ENCODE data around the gene DEGS1. TPM values are rescaled to one million over a fixed set of nuclear protein-coding genes. Genes with fewer than 3 reads are reported as not detected.
"Not testable (repeated sequence)": the region's sequence is repeated elsewhere in the genome, so short reads cannot be mapped to it uniquely, and the experiment has no call there.

Gene DEGS1
- total RNA-seq, 3 donors from 2014 or later, result 10.7 to 56.3 (median 22.7) TPM

DNA sequence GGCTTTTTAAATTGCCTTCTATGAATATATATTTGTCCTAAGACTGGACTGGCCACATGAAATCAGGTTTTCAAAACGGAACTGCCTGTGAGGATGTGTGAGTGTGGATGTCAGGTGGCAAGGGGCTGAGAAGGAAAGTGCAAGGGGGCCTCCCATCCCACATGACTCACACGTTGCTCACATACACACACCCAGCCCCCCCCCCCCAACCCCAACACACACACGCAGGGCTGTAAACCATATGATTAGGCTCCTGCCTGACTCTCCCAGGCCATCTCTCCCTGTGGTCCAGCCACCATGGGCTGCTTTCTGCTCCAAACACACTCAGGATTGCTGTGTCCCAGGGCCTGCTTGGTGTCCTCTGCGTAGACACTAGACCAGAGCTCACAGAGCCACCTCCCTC lies 22.4 kb downstream of the DEGS1 start:
- ATAC-seq, result peak; percentile 68
- Histone ChIP-seq H3K9me3 (no peaks in the 10 kb centered on the region), H3K36me3 (ENCODE audit: low read depth) (no peaks in the 10 kb centered on the region), H3K4me3 (no peak overlapping the region), H3K4me1 (ENCODE audit: low read depth) (peaks cover 5% of the 10 kb centered on the region)
- DNase-seq, result peak in 2 of 3 donors; percentile 20 to 31
- TF ChIP-seq, protein P1, sequence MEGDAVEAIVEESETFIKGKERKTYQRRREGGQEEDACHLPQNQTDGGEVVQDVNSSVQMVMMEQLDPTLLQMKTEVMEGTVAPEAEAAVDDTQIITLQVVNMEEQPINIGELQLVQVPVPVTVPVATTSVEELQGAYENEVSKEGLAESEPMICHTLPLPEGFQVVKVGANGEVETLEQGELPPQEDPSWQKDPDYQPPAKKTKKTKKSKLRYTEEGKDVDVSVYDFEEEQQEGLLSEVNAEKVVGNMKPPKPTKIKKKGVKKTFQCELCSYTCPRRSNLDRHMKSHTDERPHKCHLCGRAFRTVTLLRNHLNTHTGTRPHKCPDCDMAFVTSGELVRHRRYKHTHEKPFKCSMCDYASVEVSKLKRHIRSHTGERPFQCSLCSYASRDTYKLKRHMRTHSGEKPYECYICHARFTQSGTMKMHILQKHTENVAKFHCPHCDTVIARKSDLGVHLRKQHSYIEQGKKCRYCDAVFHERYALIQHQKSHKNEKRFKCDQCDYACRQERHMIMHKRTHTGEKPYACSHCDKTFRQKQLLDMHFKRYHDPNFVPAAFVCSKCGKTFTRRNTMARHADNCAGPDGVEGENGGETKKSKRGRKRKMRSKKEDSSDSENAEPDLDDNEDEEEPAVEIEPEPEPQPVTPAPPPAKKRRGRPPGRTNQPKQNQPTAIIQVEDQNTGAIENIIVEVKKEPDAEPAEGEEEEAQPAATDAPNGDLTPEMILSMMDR (IDR thresholded peaks at IDR 0.05), result no peak
- intact Hi-C loops (cut with DNase I, micrococcal nuclease), result no loop called here

DNA sequence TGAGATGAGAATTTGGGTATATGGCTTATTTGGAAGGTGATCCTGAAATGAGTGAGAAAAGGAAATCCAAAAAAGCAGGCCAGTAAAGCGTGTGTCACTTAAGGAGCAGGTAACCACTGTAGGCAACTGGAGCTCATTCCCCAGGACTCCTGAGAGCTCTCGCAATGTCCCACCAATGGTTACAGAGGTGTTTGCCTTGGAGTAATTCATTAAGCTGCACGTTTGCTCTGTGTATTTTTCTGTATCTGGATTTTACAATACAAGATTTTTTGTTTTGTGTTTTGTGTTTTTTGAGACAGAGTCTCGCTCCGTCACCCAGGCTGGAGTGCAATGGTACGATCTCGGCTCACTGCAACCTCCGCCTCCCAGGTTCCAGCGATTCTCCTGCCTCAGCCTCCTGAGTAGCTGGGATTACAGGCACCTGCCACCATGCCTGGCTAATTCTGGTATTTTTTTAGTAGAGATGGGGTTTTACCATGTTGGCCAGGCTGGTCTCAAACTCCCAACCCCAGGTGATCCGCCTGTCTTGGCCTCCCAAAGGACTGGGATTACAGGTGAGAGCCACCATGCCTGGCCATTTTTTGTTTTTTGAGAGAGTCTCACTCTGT lies 23.0 kb downstream of the DEGS1 start:
- ATAC-seq, result peak; percentile 47
- intact Hi-C loops (cut with DNase I, micrococcal nuclease); H3K9me3 ChIP-seq; H3K36me3 ChIP-seq (ENCODE audit: low read depth); H3K4me3 ChIP-seq; DNase-seq; H3K4me1 ChIP-seq (ENCODE audit: low read depth): not testable (repeated sequence)

DNA sequence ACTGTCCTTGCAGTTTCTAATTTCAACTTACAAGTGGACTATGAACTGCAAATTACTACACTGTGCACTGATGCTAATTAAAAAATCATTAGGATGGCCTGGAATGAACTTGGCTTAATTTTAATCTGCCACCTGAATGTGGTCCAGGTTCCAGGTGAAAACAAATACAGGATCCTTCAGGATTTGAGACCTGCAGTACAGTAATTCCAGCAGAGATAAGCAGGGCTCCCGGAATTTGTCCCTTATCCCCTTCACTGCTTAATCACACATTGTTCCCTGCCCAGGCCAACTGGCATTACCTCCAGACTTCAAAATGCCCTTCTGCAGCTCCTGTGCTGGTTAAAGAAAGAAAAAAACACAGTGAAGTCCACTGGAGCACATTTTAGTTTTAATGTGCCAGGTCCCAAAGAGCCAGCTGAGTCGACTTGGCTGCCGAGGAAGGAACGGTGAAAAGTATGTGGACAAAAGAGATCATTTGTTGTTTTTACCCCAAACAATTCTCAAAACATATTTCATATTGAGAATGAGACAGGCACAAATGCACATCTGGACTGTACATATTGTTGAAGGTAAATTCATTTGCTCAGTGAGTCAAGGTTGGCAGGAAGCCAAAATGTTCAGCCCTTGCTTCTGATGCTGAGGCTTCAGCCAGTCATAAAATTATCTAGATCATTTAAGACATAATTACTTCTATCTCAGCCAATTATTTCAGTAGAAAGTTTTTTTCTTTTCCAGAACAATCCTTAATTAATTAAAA lies 28.3 kb downstream of the DEGS1 start:
- Histone ChIP-seq H3K4me1 (ENCODE audit: low read depth) (peaks cover 7% of the 10 kb centered on the region), H3K4me3 (no peak overlapping the region), H3K9me3 (no peaks in the 10 kb centered on the region), H3K36me3 (ENCODE audit: low read depth) (no peaks in the 10 kb centered on the region)
- peak; percentile 59 for ATAC-seq
- intact Hi-C loops (cut with DNase I, micrococcal nuclease), result no loop called here
- TF ChIP-seq, protein P1 (IDR thresholded peaks at IDR 0.05), result no peak
- peak in 1 of 3 donors; percentile 73 for DNase-seq

DNA sequence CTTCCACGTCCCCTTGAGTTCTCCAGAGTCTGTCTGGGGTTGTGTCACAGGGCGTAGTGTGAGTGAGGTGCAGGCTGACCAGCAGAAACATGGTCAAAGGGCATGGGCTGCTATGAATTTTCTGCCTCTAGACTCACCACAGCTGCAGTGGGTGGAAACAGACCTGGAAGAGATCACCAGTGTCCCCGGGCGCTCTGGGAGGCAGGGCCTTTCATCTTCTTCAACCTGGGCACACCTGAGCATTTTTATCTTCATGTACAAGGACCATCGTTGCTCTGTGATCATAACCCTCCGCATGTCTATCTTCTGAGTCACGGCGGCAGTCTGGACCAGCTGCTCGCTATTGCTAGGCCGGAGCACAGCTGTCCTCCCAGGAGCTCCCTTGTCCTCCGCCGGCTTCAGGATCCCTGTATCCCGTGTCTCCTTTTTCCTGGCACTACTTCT lies 29.6 kb downstream of the DEGS1 start:
- intact Hi-C loops (cut with DNase I, micrococcal nuclease), result no loop called here
- DNase-seq, result no peak
- peak; percentile 64 for ATAC-seq
- Histone ChIP-seq H3K4me1 (ENCODE audit: low read depth) (peaks cover 7% of the 10 kb centered on the region), H3K9me3 (no peaks in the 10 kb centered on the region), H3K4me3 (no peak overlapping the region), H3K36me3 (ENCODE audit: low read depth) (no peaks in the 10 kb centered on the region)
- TF ChIP-seq, protein P1 (IDR thresholded peaks at IDR 0.05), result no peak

DNA sequence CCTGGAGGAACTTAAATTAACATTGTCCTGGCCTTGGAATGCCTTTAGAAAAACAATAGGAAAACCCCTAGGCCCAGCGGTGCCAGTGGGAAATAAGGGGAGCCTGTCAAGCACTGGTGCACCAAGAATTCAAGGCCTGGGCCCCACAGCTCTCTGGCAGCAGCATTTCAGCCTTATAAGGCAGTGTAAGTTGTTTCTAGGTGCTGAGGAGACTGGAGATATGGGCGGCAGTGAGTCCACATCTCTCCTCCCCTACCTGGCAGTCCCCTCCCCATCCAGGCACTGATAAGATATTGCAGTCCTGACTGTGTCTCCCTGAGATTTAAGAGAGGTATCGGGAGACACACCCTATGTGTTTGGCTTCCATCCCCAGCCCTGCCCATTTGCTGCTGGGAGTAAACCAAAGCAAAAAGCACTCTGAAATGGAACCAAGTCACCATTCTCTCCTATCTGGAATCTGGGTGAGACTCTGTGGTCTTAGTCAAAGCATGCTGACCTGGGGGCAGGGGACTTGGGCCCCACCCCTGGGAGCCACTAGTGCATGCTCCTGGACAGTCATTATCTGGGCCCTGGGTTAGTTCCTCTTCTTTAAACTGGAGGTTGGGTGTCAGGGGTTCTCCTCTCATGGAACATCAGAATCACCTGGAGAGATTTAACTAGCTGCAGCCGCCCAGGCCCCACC lies 30.5 kb downstream of the DEGS1 start:
- H3K4me1 ChIP-seq (ENCODE audit: low read depth), result peaks cover 7% of the 10 kb centered on the region
- no peaks in the 10 kb centered on the region for H3K9me3 ChIP-seq
- TF ChIP-seq, protein P1 (IDR thresholded peaks at IDR 0.05), result no peak
- intact Hi-C loops (cut with DNase I, micrococcal nuclease), result no loop called here
- H3K36me3 ChIP-seq (ENCODE audit: low read depth), result no peaks in the 10 kb centered on the region
- ATAC-seq (peak; percentile 83), DNase-seq (peak in 2 of 3 donors; percentile 19 to 32)
- no peak overlapping the region for H3K4me3 ChIP-seq

DNA sequence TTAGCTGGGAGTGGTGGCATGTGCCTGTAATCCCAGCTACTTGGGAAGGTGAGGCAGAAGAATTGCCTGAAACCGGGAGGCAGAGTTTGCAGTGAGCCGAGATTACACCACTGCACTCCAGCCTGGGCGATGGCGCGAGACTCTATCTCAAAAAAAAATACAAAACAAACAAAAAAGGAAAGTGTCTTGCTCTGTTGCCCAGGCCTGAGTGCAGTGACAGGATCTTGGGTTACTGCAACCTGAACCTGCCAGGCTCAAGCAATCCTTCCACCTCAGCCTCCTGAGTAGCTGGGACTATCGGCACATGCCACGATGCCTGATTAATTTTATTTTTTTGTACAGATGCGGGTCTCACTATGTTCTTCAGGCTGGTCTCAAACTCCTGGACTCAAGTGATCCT lies 33.3 kb downstream of the DEGS1 start:
- Histone ChIP-seq H3K4me3 (no peak overlapping the region), H3K36me3 (ENCODE audit: low read depth) (no peaks in the 10 kb centered on the region), H3K9me3 (no peaks in the 10 kb centered on the region), H3K4me1 (ENCODE audit: low read depth) (peaks cover 7% of the 10 kb centered on the region)
- ATAC-seq (no peak), DNase-seq (no peak)
- TF ChIP-seq, protein P1 (IDR thresholded peaks at IDR 0.05), result no peak
- intact Hi-C loops (cut with DNase I, micrococcal nuclease), result no loop called here
